HG02943 (cell line): ENCODE results near the gene HBEGF.

ENCODE experiments used
- ATAC-seq: cut with Tn5 transposase; IDR thresholded peaks from one replicate; pipeline ENCODE4 v1.9.1; 2021; ENCODE audit warnings: mild to moderate bottlenecking, low read depth, moderate library complexity; ENCODE audit not compliant: unreplicated experiment

Gene HBEGF

GRCh38 chr5:140338336-140338735 lies 8.1 kb downstream of the HBEGF start:
- ATAC-seq, result no peak

- ATAC-seq, result no peak
These were observed 8.5 kb downstream of the HBEGF start for GRCh38 chr5:140337880-140338279.

DNA sequence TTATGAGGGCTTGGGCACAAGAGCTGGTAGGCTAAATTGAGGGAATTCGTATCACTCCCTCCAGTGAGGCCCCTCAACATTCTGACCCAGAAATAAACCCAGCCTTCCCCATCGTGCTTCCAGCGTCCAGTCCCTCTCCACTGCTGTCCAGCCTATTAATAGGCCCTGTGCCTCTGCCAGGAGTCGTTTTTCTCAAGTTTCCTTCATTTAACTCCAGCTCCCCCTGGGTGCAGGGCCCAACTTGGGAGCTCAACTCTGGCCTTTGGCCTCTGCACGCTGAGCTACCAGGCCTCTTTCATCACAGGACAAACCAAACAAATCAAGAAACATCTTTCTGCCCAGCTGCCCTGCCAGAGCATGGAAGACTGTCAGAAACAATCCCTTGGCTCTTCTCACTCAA lies 10.0 kb downstream of the HBEGF start:
- ATAC-seq, result no peak

DNA sequence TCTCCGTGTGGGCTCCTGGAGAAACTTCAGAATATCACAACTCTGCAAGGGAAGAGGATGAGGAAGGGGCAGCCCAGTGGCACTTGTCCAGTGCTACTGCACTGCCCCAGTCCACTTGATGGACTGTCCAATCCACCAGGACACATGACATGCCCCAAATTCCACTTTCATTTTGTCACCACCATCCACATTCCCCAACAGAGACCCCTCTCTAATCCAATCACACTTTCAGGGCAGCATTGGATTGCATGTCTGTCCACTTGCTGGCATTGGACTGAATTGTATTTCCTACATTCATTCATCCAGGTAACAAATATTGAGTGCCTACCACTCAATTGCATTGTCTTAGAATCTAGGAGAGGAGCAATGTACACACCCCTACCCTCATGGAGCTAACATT lies 14.8 kb downstream of the HBEGF start:
- ATAC-seq, result no peak

DNA sequence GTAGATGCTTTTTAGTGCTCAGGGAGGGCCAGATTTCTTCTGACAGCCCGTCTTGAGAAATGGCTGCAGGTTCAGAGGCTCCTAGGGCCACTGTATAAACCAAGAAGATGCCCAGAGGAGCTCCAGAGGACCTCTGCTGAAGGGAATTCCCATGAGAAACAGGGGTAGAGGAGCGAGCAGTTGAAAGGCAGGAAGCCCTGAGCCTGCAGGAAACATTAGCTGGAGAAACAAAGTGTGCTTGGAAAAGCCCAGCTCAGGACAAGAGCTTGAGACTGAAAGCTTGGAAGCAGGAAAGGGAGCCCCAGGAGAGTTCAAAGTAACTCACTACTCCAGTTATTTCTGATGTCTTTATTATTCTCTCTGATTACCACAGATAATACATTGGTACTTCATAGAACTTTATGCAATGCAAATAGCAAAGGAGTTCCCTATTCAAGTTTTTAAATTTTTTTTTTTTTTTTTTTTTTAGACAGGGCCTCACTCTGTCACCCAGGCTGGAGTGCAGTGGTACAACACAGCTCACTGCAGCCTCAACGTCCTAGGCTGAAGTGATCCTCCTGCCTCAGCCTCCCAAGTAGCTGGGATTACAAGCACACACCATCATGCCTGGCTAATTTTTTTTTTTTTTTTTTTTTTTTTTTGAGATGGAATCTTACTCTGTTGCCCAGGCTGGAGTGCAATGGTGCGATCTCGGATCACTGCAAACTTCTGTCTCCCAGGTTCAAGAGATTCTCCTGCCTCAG lies 16.5 kb downstream of the HBEGF start:
- ATAC-seq, result no peak

DNA sequence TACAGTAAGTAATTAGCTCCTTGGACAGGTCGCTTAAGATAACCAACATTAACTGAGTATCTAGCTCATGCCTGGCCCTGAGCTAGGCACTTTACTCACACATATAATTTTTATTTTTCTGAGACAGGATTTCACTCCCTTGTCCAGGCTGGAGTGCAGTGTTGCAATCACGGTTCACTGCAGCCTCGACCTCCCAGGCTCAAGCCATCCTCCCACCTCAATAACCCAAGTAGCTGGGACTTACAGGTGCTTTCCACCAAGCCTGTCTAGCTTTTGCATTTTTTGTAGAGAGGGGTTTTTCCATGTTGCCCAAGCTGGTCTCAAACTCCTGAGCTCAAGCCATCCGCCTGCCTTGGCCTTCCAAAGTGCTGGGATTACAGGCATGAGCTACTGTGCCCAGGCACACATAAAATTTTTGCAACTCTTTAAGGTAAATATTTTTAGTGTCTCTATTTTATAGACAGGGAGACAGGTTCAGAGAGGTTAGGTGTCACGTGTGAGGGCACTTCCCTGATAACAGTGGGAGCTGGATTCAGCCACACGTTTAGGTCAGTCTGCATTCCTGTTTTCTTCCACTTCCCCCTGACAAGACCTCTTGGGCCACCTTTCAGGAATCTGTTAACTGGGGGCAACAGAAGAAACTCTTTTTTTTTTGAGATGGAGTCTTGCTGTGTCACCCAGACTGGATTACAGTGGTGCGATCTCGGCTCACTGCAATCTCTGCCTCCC lies 18.2 kb downstream of the HBEGF start:
- ATAC-seq, result no peak

DNA sequence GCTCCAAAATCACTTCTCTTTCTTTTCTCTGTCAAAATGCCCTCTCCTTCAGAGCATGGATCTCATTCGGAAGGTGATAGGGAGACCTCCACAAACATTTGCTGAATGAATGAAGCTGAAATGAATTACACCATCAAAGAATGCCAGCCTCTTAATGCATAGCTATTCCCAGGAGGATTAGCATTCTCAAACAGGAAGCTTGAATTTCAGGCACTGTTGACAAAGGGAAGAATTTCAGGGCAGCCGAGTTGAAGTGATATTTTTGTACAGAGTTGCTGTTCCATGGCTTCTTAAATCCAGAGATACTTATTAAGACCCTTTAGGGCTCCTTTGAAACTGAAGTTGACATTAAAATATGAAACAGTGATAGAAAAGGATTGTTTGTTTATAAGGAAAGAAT lies 18.8 kb downstream of the HBEGF start:
- no peak for ATAC-seq

DNA sequence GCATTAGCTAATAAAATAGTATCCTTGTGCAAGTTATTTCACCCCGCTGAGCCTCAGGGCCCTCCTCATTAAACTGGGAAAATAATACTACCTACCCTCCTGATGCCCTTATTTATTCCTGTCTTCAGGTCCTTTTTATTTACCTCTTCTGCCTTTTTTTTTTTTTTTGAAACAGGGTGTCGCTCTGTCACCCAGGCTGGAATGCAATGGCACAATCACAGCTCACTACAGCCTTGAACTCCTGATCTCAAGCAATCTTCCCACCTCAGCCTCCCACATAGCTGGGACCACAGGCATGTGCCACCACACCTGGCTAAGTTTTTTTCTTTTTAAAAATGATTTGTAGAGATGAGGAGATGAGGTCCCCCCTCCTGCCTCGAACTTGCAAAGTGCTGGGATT lies 20.9 kb downstream of the HBEGF start:
- ATAC-seq, result no peak

DNA sequence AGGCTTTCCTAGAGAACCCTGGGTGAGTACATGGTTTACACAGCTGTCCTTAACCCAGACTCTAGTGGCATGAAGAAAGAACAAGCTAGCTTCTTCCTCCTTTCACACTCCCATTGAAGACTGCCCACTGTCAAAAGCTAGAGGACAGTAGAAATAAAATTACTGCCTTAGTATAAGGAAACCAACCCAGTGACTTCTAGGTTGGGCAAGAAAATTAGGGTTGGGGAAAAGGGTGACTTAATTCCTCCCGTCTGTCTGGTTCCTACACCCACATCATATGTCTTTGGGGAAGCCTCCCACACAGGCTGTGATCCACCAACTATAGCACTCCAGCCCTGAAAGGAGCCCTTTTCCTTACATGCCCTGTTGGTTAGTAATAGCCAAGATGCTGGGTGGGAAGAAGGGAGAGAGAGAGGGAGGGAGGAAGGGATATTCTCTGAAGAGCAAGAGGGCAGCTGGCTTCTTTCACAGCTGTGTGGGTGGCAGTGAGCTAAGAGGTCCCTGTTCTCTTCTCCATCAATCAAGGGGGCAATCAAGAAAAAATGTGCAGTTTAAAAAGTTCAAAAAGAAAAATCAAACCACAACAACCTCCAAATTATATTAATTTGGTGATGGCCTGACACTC lies 21.7 kb downstream of the HBEGF start:
- no peak for ATAC-seq

- ATAC-seq, result no peak
These were observed 22.3 kb downstream of the HBEGF start for GRCh38 chr5:140324041-140324600.

GRCh38 chr5:140322751-140323731 lies 23.4 kb downstream of the HBEGF start:
- no peak for ATAC-seq

- ATAC-seq, result no peak
These were observed 24.6 kb downstream of the HBEGF start for GRCh38 chr5:140321796-140322195.

DNA sequence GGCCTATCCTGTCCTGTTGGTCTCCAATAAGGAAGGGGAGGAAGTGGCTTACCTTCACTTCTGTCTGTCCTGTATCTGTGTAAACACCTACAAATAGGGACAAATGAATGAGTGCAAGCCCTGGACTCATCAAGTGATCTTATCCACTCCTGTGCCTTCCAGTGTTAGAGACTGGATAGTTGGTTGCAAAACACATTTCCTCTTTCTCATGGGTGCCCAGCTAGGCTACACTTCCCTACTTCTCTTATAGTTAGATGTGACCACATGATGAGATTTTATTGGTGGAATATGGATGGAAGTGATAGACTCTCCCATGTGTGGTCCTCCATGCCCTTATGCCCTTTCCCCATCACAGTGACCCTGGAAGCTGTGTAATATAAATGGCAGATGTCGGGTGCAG lies 26.6 kb downstream of the HBEGF start:
- no peak for ATAC-seq

DNA sequence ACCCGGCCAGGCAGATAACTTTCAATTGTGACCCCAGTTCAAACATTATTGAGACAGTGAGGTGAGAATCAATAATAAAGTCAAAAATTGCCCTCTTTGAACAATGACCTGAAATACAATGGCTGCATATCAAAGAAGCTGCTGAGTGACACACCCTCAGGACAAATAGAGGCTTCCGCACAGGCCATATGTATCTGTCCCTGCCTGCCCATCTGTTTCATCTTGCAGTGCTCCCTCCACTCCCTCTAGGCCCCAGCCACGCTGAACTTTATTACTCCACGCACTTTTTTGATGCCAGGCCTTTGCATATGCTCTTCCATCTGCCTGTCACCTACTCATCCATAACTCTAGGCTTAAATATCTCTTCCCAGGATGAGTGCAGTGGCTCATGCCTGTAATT lies 27.6 kb downstream of the HBEGF start:
- ATAC-seq, result no peak

- no peak for ATAC-seq
These were observed 28.5 kb downstream of the HBEGF start for GRCh38 chr5:140317859-140318258.

DNA sequence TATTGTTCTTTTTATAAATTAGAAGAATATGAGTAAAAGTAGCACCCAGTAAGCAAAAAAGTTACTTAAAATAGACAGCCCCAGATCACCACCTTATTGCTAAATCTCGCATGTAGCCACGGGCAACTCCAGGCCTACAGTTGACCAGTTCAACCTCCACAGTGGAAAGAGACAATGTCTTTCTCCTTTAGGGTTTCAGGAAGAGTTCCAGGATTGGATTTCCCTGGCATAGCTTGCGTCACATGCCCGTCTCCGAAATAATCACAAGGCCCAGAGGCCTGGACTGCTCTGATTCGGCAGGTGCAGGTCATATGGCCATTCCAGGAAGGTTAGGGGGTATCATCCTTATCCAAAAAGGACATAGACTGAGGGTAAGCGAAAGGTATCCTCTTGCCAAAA lies 33.6 kb downstream of the HBEGF start:
- no peak for ATAC-seq

DNA sequence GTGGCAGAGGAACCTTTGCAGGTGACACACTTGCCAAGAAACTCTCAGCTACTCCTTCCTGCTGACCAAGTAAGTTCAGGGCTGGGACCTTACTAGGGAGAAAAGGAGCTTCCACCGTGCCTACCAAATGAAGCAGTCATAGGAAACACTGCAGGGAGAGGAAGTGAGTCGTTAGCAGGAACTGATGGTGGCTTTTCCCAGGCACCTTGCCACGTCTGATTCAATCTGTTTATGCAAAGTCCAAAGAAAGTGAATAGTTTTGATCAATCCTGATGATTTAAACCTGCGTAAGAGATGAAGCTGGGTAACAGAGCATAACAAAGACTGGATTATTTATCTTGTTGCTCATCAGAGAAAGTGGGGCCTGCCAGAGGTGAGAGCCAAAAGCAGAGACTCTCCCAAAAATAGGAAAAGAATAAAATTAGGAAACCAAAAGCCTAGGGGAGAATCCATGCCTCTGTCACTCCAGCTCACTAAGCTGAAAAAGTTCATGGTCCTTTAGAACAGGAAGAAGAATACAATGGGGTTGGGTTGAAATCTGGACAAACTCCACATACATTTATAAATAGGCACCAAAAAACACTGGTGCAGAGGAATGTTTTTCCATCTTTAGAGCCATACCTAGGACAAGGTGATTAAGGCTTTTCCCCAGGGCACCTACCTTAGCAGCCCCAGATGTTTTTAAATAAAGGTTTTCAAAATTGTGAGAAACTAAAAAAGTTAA lies 34.2 kb downstream of the HBEGF start:
- ATAC-seq, result no peak

GRCh38 chr5:140311011-140311467 lies 35.4 kb downstream of the HBEGF start:
- ATAC-seq, result no peak

DNA sequence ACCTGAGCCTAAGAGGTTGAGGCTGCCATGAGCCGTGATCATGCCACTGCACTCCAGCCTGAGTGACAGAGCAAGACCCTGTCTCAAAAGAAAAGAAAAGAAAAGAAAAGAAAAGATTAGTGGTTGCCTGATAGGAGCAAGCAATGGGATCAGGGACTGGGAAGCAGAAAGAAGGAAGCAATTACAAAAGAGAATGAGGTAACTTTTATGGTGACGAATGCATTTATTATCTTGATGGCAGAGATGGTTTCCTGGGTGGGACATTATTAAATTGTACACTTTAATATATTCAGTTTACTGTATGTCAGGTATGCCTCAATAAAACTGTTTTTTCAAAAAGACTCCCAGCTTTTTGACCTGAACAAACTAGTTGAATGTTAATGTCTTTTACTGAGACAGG lies 36.0 kb downstream of the HBEGF start:
- ATAC-seq, result no peak
